Measurements from ENCODE around the gene ATPAF1. TPM values are rescaled to one million over a fixed set of nuclear protein-coding genes. Genes with fewer than 3 reads are reported as not detected.

Gene ATPAF1
- total and polyA plus RNA-seq, 9 of the 15 experiments (the other 6 are each of a cell fraction or from before 2014, with no cell fraction given), result 6.3 to 56.2 (median 27.4) TPM

DNA sequence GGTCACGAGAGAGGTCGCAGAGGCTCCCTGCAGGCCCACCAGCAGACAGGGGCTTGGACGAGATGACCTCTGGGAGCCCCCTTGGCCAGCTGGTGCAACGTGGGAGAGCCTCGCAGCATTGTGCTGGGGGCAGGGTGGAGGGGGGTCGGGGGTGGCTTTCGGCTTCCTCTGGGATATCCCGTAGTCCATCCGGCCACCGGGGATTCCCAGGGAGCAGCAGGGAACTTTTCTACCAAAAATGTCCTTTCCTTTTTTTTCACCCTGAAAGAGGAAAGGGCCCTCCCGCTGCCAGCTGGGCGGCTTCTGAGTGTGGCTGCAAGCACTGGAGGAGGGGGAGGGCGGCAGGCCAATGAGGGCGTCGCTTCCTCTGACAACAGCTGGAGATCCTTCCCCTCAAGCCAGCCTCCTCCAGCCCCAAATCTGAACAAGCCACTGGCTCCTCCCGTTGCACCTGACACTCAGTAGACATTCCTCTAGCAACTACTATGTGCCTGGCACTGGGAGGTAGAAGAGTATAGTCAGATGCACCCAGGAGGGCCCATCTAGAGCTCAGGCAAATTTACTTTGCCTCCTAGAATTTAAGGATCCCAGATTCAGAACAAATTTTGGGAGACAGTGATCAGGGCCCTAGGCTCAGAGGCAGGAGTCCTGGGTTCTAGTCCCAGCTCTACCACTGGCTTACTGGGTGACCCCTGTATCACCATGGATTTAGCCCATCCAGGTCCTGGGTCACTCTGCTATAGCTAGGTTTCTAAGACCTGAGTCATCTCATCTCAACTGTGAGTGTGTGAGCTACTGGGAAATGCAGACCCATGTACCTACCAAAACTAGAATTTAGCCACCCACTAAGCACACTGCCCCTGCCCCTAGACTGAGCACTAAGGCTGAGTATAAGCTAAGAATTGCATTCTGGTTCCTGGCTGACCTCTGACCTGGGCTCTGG, 54.2 kb downstream of the ATPAF1 start:
- BruUV-seq (replicated peaks), result no TSS peak
- Histone ChIP-seq H4K20me1 (replicated peaks; ENCODE audit: control insufficient read depth, insufficient read depth, low read length) (peaks cover 3% of the 10 kb centered on the region), H3K27me3 (ENCODE audit: control insufficient read depth in 2 of 2, insufficient read depth in 2 of 2, low read length in 2 of 2) (no peaks in the 10 kb centered on the region), H3K4me2 (ENCODE audit: insufficient read depth, low read length) (no peak overlapping the region), H3K36me3 (ENCODE audit: control insufficient read depth, insufficient read depth, low read length) (no peaks in the 10 kb centered on the region), H3K79me2 (ENCODE audit: control insufficient read depth, insufficient read depth, low read length) (peaks cover 4% of the 10 kb centered on the region; the same call in 2 of the 3 replicates), H3K27ac (ENCODE audit: extremely low read depth, low read depth, low read length) (no peak overlapping the region), H3K4me3 (no peak overlapping the region), H3K9me1 (ENCODE audit: control insufficient read depth, insufficient read depth, low read length) (peaks cover 3% of the 10 kb centered on the region), H2AFZ (ENCODE audit: low read depth, low read length) (no peak overlapping the region), H3K9me3 (replicated peaks; ENCODE audit: control insufficient read depth, insufficient read depth, low read depth, low read length) (no peaks in the 10 kb centered on the region), H3K9ac (ENCODE audit: insufficient read depth in 1 of 2, low read depth in 2 of 2, low read length in 2 of 2) (peak overlapping the region in 1 of 2 experiments; percentile 33; a peak in 1 of 4 replicates), H3K4me1 (replicated peaks in 1 of 2; ENCODE audit: control insufficient read depth in 2 of 2, insufficient read depth in 2 of 2, low read length in 2 of 2) (peaks cover 20 to 45% of the 10 kb centered on the region in 2 experiments)
- in situ Hi-C loops (cut with MboI), result no loop called here
- ChIA-PET POLR2A (interaction anchor here (1.1 to 1.5 kb wide), 3 partner anchors 8 to 10 kb away, joined by 6 to 9 read pairs (median 6); partner anchors contain the start of gene MKNK1), CTCF (ENCODE audit: low intra/inter-chr PET ratio) (no interaction called here)
- intact Hi-C loops (cut with micrococcal nuclease), result no loop called here
- DNase-seq (ENCODE audit: extremely low read depth in 1 of 4, low spot score in 3 of 4) (peak in 2 of 4 experiments; percentile 35 to 43), ATAC-seq (no peak), FAIRE-seq (no peak)
- no peak for TF ChIP-seq HOXB6 (CRISPR knock-in tag; IDR thresholded peaks at IDR 0.05; ENCODE audit: borderline replicate concordance)
- TF ChIP-seq, protein P1, sequence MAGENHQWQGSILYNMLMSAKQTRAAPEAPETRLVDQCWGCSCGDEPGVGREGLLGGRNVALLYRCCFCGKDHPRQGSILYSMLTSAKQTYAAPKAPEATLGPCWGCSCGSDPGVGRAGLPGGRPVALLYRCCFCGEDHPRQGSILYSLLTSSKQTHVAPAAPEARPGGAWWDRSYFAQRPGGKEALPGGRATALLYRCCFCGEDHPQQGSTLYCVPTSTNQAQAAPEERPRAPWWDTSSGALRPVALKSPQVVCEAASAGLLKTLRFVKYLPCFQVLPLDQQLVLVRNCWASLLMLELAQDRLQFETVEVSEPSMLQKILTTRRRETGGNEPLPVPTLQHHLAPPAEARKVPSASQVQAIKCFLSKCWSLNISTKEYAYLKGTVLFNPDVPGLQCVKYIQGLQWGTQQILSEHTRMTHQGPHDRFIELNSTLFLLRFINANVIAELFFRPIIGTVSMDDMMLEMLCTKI (IDR thresholded peaks at IDR 0.05; ENCODE audit: partially characterized antibody), result no peak
- TF ChIP-seq, protein P2, sequence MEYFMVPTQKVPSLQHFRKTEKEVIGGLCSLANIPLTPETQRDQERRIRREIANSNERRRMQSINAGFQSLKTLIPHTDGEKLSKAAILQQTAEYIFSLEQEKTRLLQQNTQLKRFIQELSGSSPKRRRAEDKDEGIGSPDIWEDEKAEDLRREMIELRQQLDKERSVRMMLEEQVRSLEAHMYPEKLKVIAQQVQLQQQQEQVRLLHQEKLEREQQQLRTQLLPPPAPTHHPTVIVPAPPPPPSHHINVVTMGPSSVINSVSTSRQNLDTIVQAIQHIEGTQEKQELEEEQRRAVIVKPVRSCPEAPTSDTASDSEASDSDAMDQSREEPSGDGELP (CRISPR knock-in tag; IDR thresholded peaks at IDR 0.05; ENCODE audit: borderline replicate concordance), result peak; percentile 60
- no peak for TF ChIP-seq ZC3H4 (CRISPR knock-in tag; IDR thresholded peaks at IDR 0.05; ENCODE audit: borderline replicate concordance)
- TF ChIP-seq, protein P3, sequence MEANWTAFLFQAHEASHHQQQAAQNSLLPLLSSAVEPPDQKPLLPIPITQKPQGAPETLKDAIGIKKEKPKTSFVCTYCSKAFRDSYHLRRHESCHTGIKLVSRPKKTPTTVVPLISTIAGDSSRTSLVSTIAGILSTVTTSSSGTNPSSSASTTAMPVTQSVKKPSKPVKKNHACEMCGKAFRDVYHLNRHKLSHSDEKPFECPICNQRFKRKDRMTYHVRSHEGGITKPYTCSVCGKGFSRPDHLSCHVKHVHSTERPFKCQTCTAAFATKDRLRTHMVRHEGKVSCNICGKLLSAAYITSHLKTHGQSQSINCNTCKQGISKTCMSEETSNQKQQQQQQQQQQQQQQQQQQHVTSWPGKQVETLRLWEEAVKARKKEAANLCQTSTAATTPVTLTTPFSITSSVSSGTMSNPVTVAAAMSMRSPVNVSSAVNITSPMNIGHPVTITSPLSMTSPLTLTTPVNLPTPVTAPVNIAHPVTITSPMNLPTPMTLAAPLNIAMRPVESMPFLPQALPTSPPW (CRISPR knock-in tag; IDR thresholded peaks at IDR 0.05), result 0 out of 2 replicates have a peak, but pooled peaks have one; percentile 21
- TF ChIP-seq SPI1 (IDR thresholded peaks at IDR 0.05; ENCODE audit: borderline replicate concordance, low read depth, low read length), result no peak
- TF ChIP-seq NR2C1 (IDR thresholded peaks at IDR 0.05), result peak; percentile 29; the same call in 1 of the 2 replicates
- peak; percentile 34; the same call in 1 of the 2 replicates for TF ChIP-seq NR2C1 (tag; IDR thresholded peaks at IDR 0.05)
- TF ChIP-seq, protein P4, sequence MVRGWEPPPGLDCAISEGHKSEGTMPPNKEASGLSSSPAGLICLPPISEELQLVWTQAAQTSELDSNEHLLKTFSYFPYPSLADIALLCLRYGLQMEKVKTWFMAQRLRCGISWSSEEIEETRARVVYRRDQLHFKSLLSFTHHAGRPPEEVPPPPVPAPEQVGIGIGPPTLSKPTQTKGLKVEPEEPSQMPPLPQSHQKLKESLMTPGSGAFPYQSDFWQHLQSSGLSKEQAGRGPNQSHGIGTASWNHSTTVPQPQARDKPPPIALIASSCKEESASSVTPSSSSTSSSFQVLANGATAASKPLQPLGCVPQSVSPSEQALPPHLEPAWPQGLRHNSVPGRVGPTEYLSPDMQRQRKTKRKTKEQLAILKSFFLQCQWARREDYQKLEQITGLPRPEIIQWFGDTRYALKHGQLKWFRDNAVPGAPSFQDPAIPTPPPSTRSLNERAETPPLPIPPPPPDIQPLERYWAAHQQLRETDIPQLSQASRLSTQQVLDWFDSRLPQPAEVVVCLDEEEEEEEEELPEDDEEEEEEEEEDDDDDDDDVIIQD (CRISPR knock-in tag; IDR thresholded peaks at IDR 0.05), result no peak
- no peak for TF ChIP-seq ZNF431 (CRISPR knock-in tag; IDR thresholded peaks at IDR 0.05)
- TF ChIP-seq BACH1 (tag; IDR thresholded peaks at IDR 0.05), result no peak
- TF ChIP-seq ARID1B (IDR thresholded peaks at IDR 0.05), result no peak
- 59% methylated on average over 8 of the region's 16 CpGs for WGBS (ENCODE audit: insufficient coverage, low coverage, missing lambda C conversion rate)

Measured in K562 (cell line).